Uterus (tissue), 4 donors: ENCODE data around the gene RPL36. TPM values are rescaled to one million over a fixed set of nuclear protein-coding genes. Genes with fewer than 3 reads are reported as not detected.
A peak's percentile ranks its signal among the peaks of the same experiment; 100 is the strongest.
"Not testable (repeated sequence)": the region's sequence is repeated elsewhere in the genome, so short reads cannot be mapped to it uniquely, and the experiment has no call there.

ENCODE experiments used
- DNase-seq, 2 donors: peaks; one replicate each; pipeline ENCODE4 v3.0.0-alpha.2; 2019 to 2020
- H3K27ac ChIP-seq, 2 donors: fragments of 200-600 bp; sonication (generic); 1 replicate in 1 of 2; 2 replicates in 1 of 2; pipeline ENCODE4 v1.5.1; 2016 to 2018
- H3K27me3 ChIP-seq, 2 donors: fragments of 200-600 bp; sonication (generic); one replicate each; pipeline ENCODE4 v1.5.1; 2018 to 2019; ENCODE audit warnings: control low read depth in 1 of 2
- H3K36me3 ChIP-seq, 2 donors: fragments of 200-600 bp; sonication (generic); one replicate each; pipeline ENCODE4 v1.5.1; 2019; ENCODE audit warnings: control low read depth in 1 of 2
- H3K4me1 ChIP-seq, 2 donors: fragments of 200-600 bp; sonication (generic); one replicate each; pipeline ENCODE4 v1.5.1; 2018 to 2019; ENCODE audit warnings: control low read depth in 1 of 2
- H3K4me3 ChIP-seq, 2 donors: fragments of 200-600 bp; sonication (generic); 1 replicate in 1 of 2; 2 replicates in 1 of 2; pipeline ENCODE4 v1.5.1; 2018 to 2019; ENCODE audit warnings: mild to moderate bottlenecking in 1 of 2
- H3K9me3 ChIP-seq, 2 donors: fragments of 200-600 bp; sonication (generic); one replicate each; pipeline ENCODE4 v1.5.1; 2019; ENCODE audit warnings: control low read depth in 1 of 2
- CTCF ChIP-seq, 4 experiments: fragments of 200-600 bp in 2 of 4; fragments of 450-650 bp in 2 of 4; sonication (generic) in 2 of 4; IDR thresholded peaks; one replicate each; pipeline ENCODE4 v1.5.1; 2016 to 2019; ENCODE audit warnings: antibody characterized with exemption in 4 of 4, mild to moderate bottlenecking in 2 of 4, moderate library complexity in 1 of 4
- POLR2A ChIP-seq, 2 donors: fragments of 450-650 bp; IDR thresholded peaks; one replicate each; pipeline ENCODE4 v1.6.1; 2016; ENCODE audit warnings: antibody characterized with exemption in 2 of 2, mild to moderate bottlenecking in 1 of 2, moderate library complexity in 1 of 2
- intact Hi-C: fragments of 100-400 bp; cut with DNase I; formaldehyde crosslinking; loops from one replicate; pipeline ENCODE4 v1.15.1; 2023; ENCODE audit warnings: low total_unique reads
- total RNA-seq, 4 donors: library from RNA; depleted of rRNA in 3 of 4; stranded (reverse); fragments of >200 nt in 3 of 4; gene quantifications; one replicate each; pipeline versions ENCODE4 v1.1.0 to v1.2.4, GENCODE V29; 2014 to 2023
- donor health status: DM: yes; HTN: yes; CAD: no.

RPL36 gene
- total RNA-seq, 4 donors from 2014 or later, result 269 to 1,645 (median 565) TPM

GRCh38 chr19:5684694-5685430, 5.2 kb upstream of the RPL36 start:
- intact Hi-C loops, result no loop called here
- Histone ChIP-seq H3K27ac (no peak overlapping the region), H3K4me3 (no peak overlapping the region), H3K36me3 (no peaks in the 10 kb centered on the region), H3K27me3 (no peaks in the 10 kb centered on the region), H3K9me3 (no peaks in the 10 kb centered on the region), H3K4me1 (peaks cover 0 to 6% of the 10 kb centered on the region in 2 donors)
- DNase-seq, result no peak
- TF ChIP-seq CTCF (IDR thresholded peaks at IDR 0.05) (no peak), POLR2A (IDR thresholded peaks at IDR 0.05) (no peak)

- Histone ChIP-seq H3K36me3 (no peaks in the 10 kb centered on the region), H3K27ac (peak overlapping the region; percentile 56 to 78), H3K27me3 (no peaks in the 10 kb centered on the region), H3K4me1 (peaks cover 0 to 6% of the 10 kb centered on the region in 2 donors), H3K9me3 (no peaks in the 10 kb centered on the region), H3K4me3 (peak overlapping the region; percentile 37 to 48)
- TF ChIP-seq POLR2A (IDR thresholded peaks at IDR 0.05) (no peak), CTCF (IDR thresholded peaks at IDR 0.05) (no peak)
- intact Hi-C loops, result no loop called here
- DNase-seq, result no peak
Observed at GRCh38 chr19:5686326-5686646, 3.8 kb upstream of the RPL36 start.

GRCh38 chr19:5686647-5687359, 3.3 kb upstream of the RPL36 start:
- H3K4me1 ChIP-seq, result peaks cover 0 to 6% of the 10 kb centered on the region in 2 donors
- peak overlapping the region; percentile 37 to 48 for H3K4me3 ChIP-seq
- peak; percentile 97 to 98 for DNase-seq
- intact Hi-C loops, result no loop called here
- H3K36me3 ChIP-seq, result no peaks in the 10 kb centered on the region
- TF ChIP-seq POLR2A (IDR thresholded peaks at IDR 0.05) (peak; percentile 14 to 25), CTCF (IDR thresholded peaks at IDR 0.05) (peak; percentile 76 to 92 (median 89))
- no peaks in the 10 kb centered on the region for H3K9me3 ChIP-seq
- no peaks in the 10 kb centered on the region for H3K27me3 ChIP-seq
- peak overlapping the region; percentile 56 to 78 for H3K27ac ChIP-seq

- Histone ChIP-seq H3K9me3 (no peaks in the 10 kb centered on the region), H3K27me3 (no peaks in the 10 kb centered on the region), H3K36me3 (no peaks in the 10 kb centered on the region), H3K27ac (peak overlapping the region; percentile 56 to 78), H3K4me1 (peaks cover 0 to 6% of the 10 kb centered on the region in 2 donors), H3K4me3 (peak overlapping the region; percentile 37 to 48)
- DNase-seq, result no peak
- TF ChIP-seq POLR2A (IDR thresholded peaks at IDR 0.05), result no peak
- no peak for TF ChIP-seq CTCF (IDR thresholded peaks at IDR 0.05)
- intact Hi-C loops, result no loop called here
Observed at GRCh38 chr19:5687360-5688198, 2.5 kb upstream of the RPL36 start.

GRCh38 chr19:5688262-5688881, 1.7 kb upstream of the RPL36 start:
- H3K9me3 ChIP-seq, H3K4me1 ChIP-seq, DNase-seq, H3K27ac ChIP-seq, H3K4me3 ChIP-seq, intact Hi-C loops, H3K36me3 ChIP-seq, H3K27me3 ChIP-seq: not testable (repeated sequence)
